ENCODE data around the gene BMP6.

BMP6 gene

DNA sequence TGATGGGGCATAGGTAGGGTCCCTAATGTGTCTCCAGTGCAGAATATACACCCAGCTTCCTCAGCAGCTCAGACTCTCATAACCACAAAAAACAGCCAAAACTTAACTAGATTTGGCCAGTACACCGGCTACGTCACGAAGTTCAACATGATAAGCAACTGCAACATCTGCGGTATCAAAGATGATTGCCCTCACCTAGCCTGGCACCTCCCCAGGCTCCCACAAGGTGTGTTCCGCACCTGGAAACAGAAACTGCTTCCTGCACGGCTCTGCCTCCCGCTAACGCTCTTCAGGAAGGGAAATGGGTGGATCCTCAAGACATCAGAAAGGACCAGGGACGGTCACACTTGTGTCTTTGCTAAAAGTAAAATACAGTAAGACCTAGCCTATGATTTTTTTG is 175.2 kb downstream of the BMP6 start:
- Histone ChIP-seq H3K9ac (ENCODE audit: low read length) (no peak overlapping the region), H4K5ac (ENCODE audit: low read length) (no peak overlapping the region), H3K4me1 (ENCODE audit: control insufficient read depth, low read depth, low read length) (no peaks in the 10 kb centered on the region), H3K36me3 (ENCODE audit: control insufficient read depth, insufficient read depth, low read length) (peaks cover 12% of the 10 kb centered on the region), H3K56ac (ENCODE audit: low read length) (no peak overlapping the region), H3K79me2 (ENCODE audit: control insufficient read depth, insufficient read depth, low read length) (peaks cover 9% of the 10 kb centered on the region), H2BK5ac (ENCODE audit: low read length) (no peak overlapping the region), H3K4me3 (ENCODE audit: low read length) (no peak overlapping the region), H3K27me3 (ENCODE audit: insufficient read depth, low read length, poor library complexity) (no peaks in the 10 kb centered on the region), H3K27ac (ENCODE audit: low read depth, low read length) (no peak overlapping the region), H3K79me1 (ENCODE audit: low read length) (peaks cover 16% of the 10 kb centered on the region), H3K23ac (ENCODE audit: low read length) (no peak overlapping the region), H2BK120ac (ENCODE audit: low read depth, low read length) (no peak overlapping the region), H4K8ac (ENCODE audit: low read depth, low read length) (no peak overlapping the region), H3K4me2 (ENCODE audit: low read length) (no peak overlapping the region), H2AK5ac (ENCODE audit: low read length) (no peak overlapping the region), H3K18ac (ENCODE audit: low read length) (no peak overlapping the region), H3K4ac (ENCODE audit: low read depth, low read length) (no peak overlapping the region), H2BK15ac (replicated peaks; ENCODE audit: low read depth) (no peak overlapping the region)
- no CpG with 5 or more reads among the region's 9 CpGs for WGBS (ENCODE audit: extremely low coverage, insufficient coverage, low lambda C conversion rate)
- no peak for DNase-seq

DNA sequence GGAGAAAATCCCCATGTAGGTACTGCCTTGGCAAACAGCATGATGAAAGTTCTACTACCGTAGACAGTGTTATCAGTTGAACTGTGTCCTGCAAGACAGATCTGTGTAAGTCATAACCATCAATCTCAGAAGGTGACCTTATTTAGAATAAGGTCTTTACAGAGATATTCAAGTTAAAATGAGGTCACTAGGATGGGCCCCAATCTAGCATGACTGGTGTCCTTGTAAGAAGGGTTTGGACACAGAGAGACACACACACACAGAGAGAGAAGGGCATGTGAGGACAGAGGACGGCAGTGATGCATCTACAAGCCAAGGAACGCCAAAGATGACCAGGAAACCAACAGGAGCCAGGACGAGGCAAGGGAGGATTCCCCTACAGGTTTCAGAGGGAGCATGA is 175.9 kb downstream of the BMP6 start:
- Histone ChIP-seq H3K36me3 (ENCODE audit: control insufficient read depth, insufficient read depth, low read length) (peaks cover 10% of the 10 kb centered on the region), H3K56ac (ENCODE audit: low read length) (no peak overlapping the region), H2BK15ac (replicated peaks; ENCODE audit: low read depth) (no peak overlapping the region), H3K18ac (ENCODE audit: low read length) (no peak overlapping the region), H3K23ac (ENCODE audit: low read length) (no peak overlapping the region), H4K5ac (ENCODE audit: low read length) (no peak overlapping the region), H3K4ac (ENCODE audit: low read depth, low read length) (no peak overlapping the region), H2AK5ac (ENCODE audit: low read length) (no peak overlapping the region), H3K4me1 (ENCODE audit: control insufficient read depth, low read depth, low read length) (no peaks in the 10 kb centered on the region), H3K27me3 (ENCODE audit: insufficient read depth, low read length, poor library complexity) (no peaks in the 10 kb centered on the region), H4K8ac (ENCODE audit: low read depth, low read length) (no peak overlapping the region), H3K79me1 (ENCODE audit: low read length) (peaks cover 18% of the 10 kb centered on the region), H3K79me2 (ENCODE audit: control insufficient read depth, insufficient read depth, low read length) (peaks cover 12% of the 10 kb centered on the region), H3K9ac (ENCODE audit: low read length) (no peak overlapping the region), H2BK120ac (ENCODE audit: low read depth, low read length) (no peak overlapping the region), H2BK5ac (ENCODE audit: low read length) (no peak overlapping the region), H3K27ac (ENCODE audit: low read depth, low read length) (no peak overlapping the region), H3K4me2 (ENCODE audit: low read length) (no peak overlapping the region), H3K4me3 (ENCODE audit: low read length) (no peak overlapping the region)
- no CpG with 5 or more reads among the region's 4 CpGs for WGBS (ENCODE audit: extremely low coverage, insufficient coverage, low lambda C conversion rate)
- no peak for DNase-seq

DNA sequence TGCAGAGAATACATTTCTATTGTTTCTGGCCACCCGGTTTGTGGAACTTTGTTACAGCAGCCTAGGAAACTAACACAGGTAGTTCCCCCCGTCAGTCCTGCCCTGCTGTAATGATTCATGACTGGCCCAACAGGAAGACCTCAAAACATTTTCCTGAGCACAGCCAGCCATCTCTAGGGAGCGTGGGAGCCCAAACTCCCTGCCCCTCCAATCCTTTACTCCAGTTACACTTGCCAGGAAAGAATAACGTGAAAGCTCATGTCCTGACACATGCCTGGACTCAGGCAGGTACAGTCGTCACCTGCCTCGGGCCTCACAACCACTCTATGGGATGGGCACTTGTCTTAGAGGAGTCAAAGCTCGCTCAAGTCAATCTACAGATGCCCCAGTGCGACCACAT is 176.3 kb downstream of the BMP6 start:
- Histone ChIP-seq H3K27ac (ENCODE audit: low read depth, low read length) (no peak overlapping the region), H4K5ac (ENCODE audit: low read length) (no peak overlapping the region), H3K4me2 (ENCODE audit: low read length) (no peak overlapping the region), H4K8ac (ENCODE audit: low read depth, low read length) (no peak overlapping the region), H2BK120ac (ENCODE audit: low read depth, low read length) (no peak overlapping the region), H3K18ac (ENCODE audit: low read length) (no peak overlapping the region), H2BK5ac (ENCODE audit: low read length) (no peak overlapping the region), H3K56ac (ENCODE audit: low read length) (no peak overlapping the region), H3K23ac (ENCODE audit: low read length) (no peak overlapping the region), H3K9ac (ENCODE audit: low read length) (no peak overlapping the region), H2BK15ac (replicated peaks; ENCODE audit: low read depth) (no peak overlapping the region), H3K4me1 (ENCODE audit: control insufficient read depth, low read depth, low read length) (no peaks in the 10 kb centered on the region), H3K4ac (ENCODE audit: low read depth, low read length) (no peak overlapping the region), H3K36me3 (ENCODE audit: control insufficient read depth, insufficient read depth, low read length) (peaks cover 10% of the 10 kb centered on the region), H2AK5ac (ENCODE audit: low read length) (no peak overlapping the region), H3K79me1 (ENCODE audit: low read length) (peaks cover 19% of the 10 kb centered on the region), H3K79me2 (ENCODE audit: control insufficient read depth, insufficient read depth, low read length) (peaks cover 16% of the 10 kb centered on the region), H3K27me3 (ENCODE audit: insufficient read depth, low read length, poor library complexity) (no peaks in the 10 kb centered on the region), H3K4me3 (ENCODE audit: low read length) (no peak overlapping the region)
- DNase-seq, result no peak
- WGBS (ENCODE audit: extremely low coverage, insufficient coverage, low lambda C conversion rate), result no CpG with 5 or more reads among the region's 8 CpGs

DNA sequence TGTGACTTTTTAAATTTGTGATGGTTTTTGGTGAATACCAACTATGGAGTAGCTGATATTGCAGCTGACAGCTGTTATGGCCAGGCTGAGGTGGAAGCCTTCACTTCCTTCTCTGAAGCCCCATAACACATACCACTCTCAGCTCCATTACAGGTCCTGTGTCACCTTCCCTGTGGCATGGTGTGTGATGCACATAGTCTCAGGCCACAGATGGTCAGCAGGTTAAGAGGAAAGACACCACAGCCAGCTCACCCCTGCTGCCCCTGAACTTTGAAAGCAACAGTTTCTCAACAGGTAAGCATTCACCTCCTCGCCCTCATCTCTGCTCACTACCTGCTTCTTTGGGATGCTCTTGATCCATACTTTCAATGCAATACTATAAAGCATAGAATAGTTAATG is 177.0 kb downstream of the BMP6 start:
- H3K79me2 ChIP-seq (ENCODE audit: control insufficient read depth, insufficient read depth, low read length), result peaks cover 22% of the 10 kb centered on the region
- no peaks in the 10 kb centered on the region for H3K4me1 ChIP-seq (ENCODE audit: control insufficient read depth, low read depth, low read length)
- H3K36me3 ChIP-seq (ENCODE audit: control insufficient read depth, insufficient read depth, low read length), result peaks cover 10% of the 10 kb centered on the region
- H2AK5ac ChIP-seq (ENCODE audit: low read length), result no peak overlapping the region
- no peaks in the 10 kb centered on the region for H3K27me3 ChIP-seq (ENCODE audit: insufficient read depth, low read length, poor library complexity)
- H4K5ac ChIP-seq (ENCODE audit: low read length), result no peak overlapping the region
- no peak for DNase-seq
- no peak overlapping the region for H3K4me2 ChIP-seq (ENCODE audit: low read length)
- peaks cover 19% of the 10 kb centered on the region for H3K79me1 ChIP-seq (ENCODE audit: low read length)
- H3K4ac ChIP-seq (ENCODE audit: low read depth, low read length), result no peak overlapping the region
- no peak overlapping the region for H2BK120ac ChIP-seq (ENCODE audit: low read depth, low read length)
- H3K4me3 ChIP-seq (ENCODE audit: low read length), result no peak overlapping the region
- H3K27ac ChIP-seq (ENCODE audit: low read depth, low read length), result no peak overlapping the region
- H3K23ac ChIP-seq (ENCODE audit: low read length), result no peak overlapping the region
- no peak overlapping the region for H3K56ac ChIP-seq (ENCODE audit: low read length)
- H3K9ac ChIP-seq (ENCODE audit: low read length), result no peak overlapping the region
- H3K18ac ChIP-seq (ENCODE audit: low read length), result no peak overlapping the region
- WGBS (ENCODE audit: extremely low coverage, insufficient coverage, low lambda C conversion rate), result no CpG with 5 or more reads among the region's 1 CpG
- no peak overlapping the region for H2BK15ac ChIP-seq (replicated peaks; ENCODE audit: low read depth)
- no peak overlapping the region for H2BK5ac ChIP-seq (ENCODE audit: low read length)
- H4K8ac ChIP-seq (ENCODE audit: low read depth, low read length), result no peak overlapping the region

DNA sequence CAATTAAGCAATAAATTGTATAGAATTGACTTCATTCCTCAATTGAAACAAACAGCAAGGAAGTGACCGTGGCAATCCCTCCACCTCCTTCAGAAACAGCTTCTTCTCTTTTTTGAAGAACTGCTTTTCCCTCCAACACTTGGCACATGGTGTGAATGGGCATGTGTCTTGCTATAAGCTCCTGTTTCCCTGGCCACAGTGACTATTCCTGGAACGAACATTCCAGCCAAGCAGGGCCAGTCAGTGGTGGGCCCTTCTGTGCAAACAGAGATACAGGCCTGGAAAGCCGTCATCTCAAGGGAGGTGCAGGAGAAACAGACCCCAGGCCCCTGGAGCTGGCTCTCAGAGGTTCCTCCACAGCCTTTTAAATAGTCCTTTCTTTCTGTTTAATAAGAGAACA is 177.8 kb downstream of the BMP6 start:
- Histone ChIP-seq H3K4ac (ENCODE audit: low read depth, low read length) (no peak overlapping the region), H2AK5ac (ENCODE audit: low read length) (no peak overlapping the region), H2BK5ac (ENCODE audit: low read length) (no peak overlapping the region), H3K23ac (ENCODE audit: low read length) (no peak overlapping the region), H2BK15ac (replicated peaks; ENCODE audit: low read depth) (no peak overlapping the region), H3K4me2 (ENCODE audit: low read length) (no peak overlapping the region), H4K8ac (ENCODE audit: low read depth, low read length) (no peak overlapping the region), H3K79me2 (ENCODE audit: control insufficient read depth, insufficient read depth, low read length) (peaks cover 28% of the 10 kb centered on the region), H3K18ac (ENCODE audit: low read length) (no peak overlapping the region), H3K4me3 (ENCODE audit: low read length) (no peak overlapping the region), H3K56ac (ENCODE audit: low read length) (no peak overlapping the region), H3K27me3 (ENCODE audit: insufficient read depth, low read length, poor library complexity) (no peaks in the 10 kb centered on the region), H4K5ac (ENCODE audit: low read length) (no peak overlapping the region), H2BK120ac (ENCODE audit: low read depth, low read length) (no peak overlapping the region), H3K27ac (ENCODE audit: low read depth, low read length) (no peak overlapping the region), H3K9ac (ENCODE audit: low read length) (no peak overlapping the region), H3K36me3 (ENCODE audit: control insufficient read depth, insufficient read depth, low read length) (peaks cover 10% of the 10 kb centered on the region), H3K4me1 (ENCODE audit: control insufficient read depth, low read depth, low read length) (no peaks in the 10 kb centered on the region), H3K79me1 (ENCODE audit: low read length) (peaks cover 19% of the 10 kb centered on the region)
- no CpG with 5 or more reads among the region's 3 CpGs for WGBS (ENCODE audit: extremely low coverage, insufficient coverage, low lambda C conversion rate)
- no peak for DNase-seq

DNA sequence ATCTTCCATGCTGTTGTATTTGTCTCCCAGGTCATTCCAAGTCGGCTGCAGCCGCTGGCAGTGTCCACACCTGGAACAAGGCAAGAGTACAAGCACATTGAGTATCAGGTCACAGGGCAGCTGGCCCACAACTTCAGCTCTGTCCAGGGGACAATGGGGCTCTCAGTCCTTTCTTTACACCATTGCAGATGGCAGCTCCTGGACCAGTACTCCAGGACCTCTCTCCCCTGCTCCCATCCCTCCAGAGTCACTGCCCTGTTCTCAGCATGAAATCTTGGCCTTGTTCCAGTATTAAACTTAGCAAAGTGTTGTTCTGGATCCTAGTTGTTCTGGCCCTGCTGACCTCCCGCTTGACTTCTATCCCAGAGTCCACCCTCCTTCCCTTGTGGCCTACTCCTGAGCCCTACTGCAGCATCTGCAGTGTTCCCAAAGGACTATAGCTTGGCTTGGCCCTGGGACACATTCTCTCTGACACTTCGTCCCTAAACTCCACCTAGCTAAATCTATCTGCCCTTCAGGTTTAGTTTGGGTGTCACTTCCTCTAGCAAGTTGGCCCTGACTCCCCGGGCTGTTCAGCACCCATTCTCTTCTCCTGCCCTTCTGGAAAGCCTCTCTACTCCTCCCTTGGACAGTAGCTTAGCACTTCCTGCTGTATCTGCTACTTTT is 178.9 kb downstream of the BMP6 start:
- no CpG with 5 or more reads among the region's 5 CpGs for WGBS (ENCODE audit: extremely low coverage, insufficient coverage, low lambda C conversion rate)

More for the DNA sequence above, 178.9 kb downstream of the BMP6 start:
- Histone ChIP-seq H2AK5ac (ENCODE audit: low read length) (no peak overlapping the region), H3K56ac (ENCODE audit: low read length) (no peak overlapping the region), H3K79me2 (ENCODE audit: control insufficient read depth, insufficient read depth, low read length) (peaks cover 36% of the 10 kb centered on the region), H3K18ac (ENCODE audit: low read length) (no peak overlapping the region), H3K27me3 (ENCODE audit: insufficient read depth, low read length, poor library complexity) (no peaks in the 10 kb centered on the region), H3K4ac (ENCODE audit: low read depth, low read length) (no peak overlapping the region), H3K4me2 (ENCODE audit: low read length) (no peak overlapping the region), H4K5ac (ENCODE audit: low read length) (no peak overlapping the region), H3K36me3 (ENCODE audit: control insufficient read depth, insufficient read depth, low read length) (peaks cover 9% of the 10 kb centered on the region), H3K4me3 (ENCODE audit: low read length) (no peak overlapping the region), H4K8ac (ENCODE audit: low read depth, low read length) (no peak overlapping the region), H2BK5ac (ENCODE audit: low read length) (no peak overlapping the region), H3K27ac (ENCODE audit: low read depth, low read length) (no peak overlapping the region), H3K79me1 (ENCODE audit: low read length) (peaks cover 19% of the 10 kb centered on the region), H2BK15ac (replicated peaks; ENCODE audit: low read depth) (no peak overlapping the region), H3K23ac (ENCODE audit: low read length) (no peak overlapping the region), H2BK120ac (ENCODE audit: low read depth, low read length) (no peak overlapping the region), H3K4me1 (ENCODE audit: control insufficient read depth, low read depth, low read length) (no peaks in the 10 kb centered on the region), H3K9ac (ENCODE audit: low read length) (no peak overlapping the region)
- DNase-seq, result no peak
